ENCODE data around the gene CPE.
"Not testable (repeated sequence)": the region's sequence is repeated elsewhere in the genome, so short reads cannot be mapped to it uniquely, and the experiment has no call there.

The CPE gene

DNA sequence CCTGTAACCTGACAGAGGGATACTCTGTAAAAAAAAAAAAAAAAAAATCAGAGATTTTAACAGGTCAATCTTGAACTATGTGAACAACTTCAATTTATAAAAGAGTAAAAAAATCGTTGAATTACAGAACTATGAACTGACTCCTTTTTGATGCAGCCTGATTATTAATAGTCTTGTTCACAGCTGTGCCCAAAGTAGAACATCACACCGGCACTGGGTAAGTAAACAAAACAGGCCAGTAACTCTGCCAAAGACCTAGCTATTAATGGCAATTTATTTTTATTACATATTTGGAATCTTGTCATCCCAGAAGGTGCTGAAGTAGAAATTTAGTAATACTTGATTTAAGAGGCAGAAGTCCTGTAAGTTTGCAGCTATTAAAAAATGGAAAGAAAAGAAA is 31.4 kb downstream of the CPE start:
- no peak for DNase-seq

DNA sequence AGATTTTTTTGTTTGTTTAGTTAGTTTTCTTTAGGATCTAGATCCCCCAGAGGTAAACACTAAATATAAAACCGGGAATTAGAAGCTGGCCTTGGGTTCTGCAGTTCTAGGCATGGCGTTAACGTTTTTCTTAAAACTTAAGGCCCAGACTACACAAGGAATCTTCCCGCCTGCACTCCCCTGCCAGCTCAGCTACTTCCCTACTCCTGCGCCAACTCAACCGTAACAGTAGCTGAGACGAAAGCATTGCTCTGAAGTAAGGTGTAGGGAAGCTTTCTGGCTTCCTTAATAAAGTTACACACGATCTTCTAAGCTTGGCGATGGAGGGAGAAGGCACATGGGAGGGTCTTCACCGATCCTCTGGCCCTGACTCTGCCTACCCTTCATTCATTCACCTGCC is 37.1 kb downstream of the CPE start:
- no peak for DNase-seq

DNA sequence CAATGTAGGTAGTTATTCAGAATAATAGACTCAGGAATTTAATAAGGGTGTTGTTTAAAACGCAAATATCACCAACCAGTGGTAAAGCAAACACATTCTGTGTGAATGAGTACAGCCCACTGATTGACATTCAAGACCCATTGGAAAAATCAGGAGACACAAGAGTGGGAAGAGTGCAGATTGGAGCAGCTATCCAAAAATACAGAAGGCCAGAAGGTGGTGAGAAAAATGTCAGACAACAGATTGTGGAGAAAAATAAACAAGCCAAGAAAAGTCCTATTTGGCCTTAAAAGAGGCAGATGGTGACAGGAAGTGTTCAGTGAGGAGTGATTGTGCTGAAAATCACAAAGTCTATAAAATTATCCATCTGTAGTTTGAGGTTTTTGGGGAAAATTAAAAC is 39.3 kb downstream of the CPE start:
- DNase-seq, result no peak

DNA sequence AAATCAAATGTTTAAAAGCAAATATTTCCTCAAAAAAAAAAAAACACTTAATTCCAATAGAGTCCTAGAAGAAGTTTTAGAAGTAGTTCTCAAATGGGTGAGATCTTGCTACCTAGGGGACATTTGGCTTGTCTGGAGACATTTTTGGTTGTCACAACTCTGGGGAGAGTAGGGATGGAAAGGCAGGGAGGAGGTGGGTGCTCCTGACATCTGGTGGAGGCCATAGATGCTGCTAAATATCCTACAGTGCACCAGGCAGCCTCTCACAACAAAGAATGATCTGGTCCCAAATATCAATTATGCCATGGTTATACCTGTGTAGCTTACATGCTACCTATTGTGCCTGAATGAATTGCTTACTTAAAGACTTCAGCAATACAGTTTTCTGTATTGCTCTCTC is 46.8 kb downstream of the CPE start:
- DNase-seq, result no peak

DNA sequence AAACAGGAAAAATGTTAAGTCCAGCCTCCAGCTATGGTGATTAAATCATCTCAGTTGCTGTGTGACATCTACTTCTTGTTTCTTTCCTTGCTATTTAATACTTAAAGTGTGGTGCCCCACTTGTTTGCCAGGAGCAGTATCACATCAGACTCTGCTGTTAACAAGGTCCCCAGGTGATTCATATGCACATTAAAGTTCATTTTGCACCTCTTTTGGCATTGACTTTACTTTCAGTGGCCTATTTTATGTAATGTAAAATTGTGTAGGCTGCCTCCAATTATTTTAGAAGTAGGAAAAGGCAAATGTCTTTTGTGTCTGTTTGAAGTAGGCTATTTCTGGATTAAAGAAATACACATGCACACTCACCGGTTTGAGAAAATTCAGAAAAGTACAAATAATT is 47.5 kb downstream of the CPE start:
- no peak for DNase-seq

DNA sequence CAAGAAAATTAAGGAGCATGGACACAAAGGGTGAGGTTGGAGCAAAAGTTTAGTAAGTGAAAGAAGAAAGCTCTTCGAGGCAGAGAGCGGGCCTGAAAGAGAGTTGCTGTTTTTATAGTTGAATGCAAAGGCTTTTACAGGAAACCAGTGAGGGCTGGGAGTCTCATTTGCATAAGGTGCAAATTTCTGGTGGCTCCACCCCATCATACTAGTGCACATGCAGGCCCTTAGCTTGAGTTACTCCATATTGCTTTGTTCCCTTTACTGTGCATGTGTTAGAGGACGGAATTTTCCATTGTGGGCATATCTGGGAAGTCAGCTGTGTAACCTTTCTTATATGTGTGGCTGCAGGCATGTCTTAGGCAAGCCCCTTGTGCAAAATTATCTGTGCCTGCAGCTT is 48.0 kb downstream of the CPE start:
- no peak for DNase-seq

DNA sequence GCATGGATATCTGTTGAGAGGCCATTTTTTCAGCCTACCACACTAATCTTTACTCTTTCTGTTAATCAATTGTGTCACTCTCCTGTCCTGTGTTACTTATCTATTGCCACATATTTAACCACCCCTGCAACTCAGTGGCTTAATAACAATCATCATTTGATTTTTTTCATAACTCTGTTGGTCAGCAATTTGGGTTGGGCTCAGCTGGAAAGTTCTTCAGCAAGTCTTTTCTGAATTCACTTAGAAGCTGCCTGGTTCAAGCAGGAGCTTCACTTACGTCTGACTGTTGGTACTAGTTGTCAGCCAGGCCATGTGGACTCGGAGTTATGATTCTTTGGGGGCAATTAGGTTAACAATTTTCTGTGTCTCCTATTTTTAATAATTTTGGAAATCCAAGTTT is 50.1 kb downstream of the CPE start:
- no peak for DNase-seq

DNA sequence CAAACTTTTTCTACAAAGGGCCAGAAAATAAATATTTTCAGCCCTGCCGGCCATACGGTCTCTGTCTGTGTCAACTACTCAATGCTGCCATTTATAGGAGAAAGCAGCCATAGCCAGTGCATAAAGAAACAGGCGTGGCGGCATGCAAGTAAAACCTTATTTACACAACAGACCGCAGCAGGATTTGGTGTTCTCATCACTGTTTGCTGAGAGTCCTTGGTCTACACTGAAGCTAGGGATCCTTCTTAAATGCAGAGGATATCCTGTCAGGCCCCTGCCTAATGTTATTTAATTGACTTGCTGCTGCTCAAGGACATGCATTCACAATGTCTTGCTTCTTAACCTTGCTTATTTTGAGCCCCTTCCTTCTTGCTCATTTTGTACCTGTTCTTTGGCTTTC is 54.7 kb downstream of the CPE start:
- DNase-seq, result no peak

DNA sequence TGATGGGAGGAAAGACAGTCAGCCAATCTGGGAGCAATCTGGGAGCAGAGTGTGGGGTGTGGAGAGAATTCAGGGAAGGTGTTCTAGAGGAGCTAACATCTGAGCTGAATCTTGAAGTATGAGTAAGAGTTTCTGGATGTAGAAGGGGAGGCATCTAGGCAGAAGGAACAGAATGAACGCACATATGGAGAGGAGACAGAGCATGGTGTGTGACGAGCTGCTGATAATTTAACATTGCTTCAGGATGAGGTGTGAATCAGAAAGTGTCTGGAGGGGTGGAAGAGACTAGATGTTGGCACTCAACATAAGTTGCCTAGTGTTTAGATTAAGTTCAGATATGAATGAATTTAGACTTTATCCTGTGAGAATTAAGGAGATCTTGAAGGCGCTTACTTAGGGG is 58.9 kb downstream of the CPE start:
- DNase-seq, result no peak

DNA sequence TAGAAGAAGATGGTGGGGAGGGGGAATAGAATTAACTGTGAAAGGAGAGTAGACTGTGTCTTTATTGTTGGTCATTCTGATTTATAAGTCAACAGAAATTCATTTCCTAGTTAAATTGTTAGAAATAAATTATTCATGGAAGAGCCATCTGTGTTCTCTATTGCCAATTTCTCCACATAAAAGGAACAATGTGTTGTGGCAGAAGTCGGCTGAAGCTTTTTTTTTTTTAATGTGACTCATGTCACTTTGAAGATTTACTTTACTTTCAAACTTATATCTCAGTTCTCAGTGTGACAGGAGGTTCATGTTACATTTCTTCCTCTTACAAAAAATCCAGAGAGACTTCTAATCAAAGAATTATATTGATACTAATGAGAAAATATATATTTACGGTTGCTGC is 60.5 kb downstream of the CPE start:
- no peak for DNase-seq

DNA sequence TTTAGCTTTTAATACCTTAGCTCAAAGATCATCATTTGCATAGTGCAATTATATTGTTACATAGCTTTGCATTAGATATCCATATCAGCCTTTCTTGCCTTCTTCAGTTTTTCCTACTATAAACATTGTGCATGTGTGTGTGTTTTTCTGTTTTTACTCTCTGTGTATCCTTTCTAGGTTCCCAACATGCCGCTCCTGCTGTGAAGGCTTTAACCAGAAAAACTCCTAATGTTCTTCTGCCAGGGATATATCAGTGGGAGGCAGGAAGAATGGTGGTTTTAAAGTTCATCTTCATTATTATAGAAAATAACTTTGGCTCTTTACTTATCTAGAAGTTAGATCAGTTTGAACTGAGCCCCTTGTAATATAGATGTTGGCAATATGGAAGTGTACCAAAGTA is 61.2 kb downstream of the CPE start:
- no peak for DNase-seq

DNA sequence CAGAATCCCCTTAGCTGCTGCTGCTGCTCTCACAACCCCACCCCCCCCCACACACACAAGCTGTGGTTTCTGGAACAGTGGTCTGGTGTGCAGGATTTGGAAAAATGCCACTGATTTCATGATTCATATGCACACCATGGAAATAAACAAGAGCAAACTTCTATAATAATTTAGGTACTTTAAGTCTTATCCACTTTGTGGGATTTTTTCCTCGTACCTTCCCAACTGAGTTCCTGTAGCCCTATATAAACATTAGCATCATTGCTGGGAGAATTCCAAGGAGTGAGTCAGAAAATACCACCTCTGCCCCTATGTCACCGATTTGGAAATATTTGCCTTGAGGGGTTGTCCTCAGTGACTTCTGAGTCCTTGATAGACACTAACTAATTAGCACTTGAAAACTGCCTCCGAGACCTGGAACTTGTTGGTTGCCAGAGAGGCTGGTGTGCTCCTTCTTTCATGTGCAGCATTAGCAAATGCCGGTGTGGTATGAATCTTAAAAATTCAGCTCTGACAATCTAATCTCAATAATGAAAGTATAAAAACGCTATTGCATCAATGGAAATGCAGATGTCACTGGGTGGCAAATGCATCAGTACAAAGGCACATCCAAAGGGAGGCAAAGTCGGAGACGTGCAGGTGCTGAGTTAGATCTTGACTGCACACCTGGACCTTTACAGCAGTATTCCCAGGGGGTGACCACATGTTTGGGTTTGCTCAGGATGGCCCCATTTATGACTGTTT is 61.8 kb downstream of the CPE start:
- DNase-seq, result no peak

DNA sequence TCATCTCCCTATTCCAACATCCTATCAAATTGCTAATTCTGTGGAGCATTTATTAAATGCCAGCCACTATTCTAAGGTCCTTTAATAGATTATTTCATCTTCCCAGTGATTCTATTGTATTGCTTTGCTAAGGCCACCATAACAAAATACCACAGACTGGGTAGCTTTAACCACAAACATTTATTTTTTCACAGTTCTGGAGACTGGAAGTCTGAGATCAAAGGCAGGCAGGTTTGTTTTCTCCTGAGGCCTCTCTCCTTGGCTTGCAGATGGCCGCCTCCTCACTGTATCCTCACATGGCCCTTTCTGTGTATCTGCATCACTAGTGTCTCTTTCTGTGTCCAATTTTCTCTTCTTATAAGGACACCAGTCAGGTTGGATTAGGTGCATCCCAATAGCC is 64.5 kb downstream of the CPE start:
- no peak for DNase-seq

DNA sequence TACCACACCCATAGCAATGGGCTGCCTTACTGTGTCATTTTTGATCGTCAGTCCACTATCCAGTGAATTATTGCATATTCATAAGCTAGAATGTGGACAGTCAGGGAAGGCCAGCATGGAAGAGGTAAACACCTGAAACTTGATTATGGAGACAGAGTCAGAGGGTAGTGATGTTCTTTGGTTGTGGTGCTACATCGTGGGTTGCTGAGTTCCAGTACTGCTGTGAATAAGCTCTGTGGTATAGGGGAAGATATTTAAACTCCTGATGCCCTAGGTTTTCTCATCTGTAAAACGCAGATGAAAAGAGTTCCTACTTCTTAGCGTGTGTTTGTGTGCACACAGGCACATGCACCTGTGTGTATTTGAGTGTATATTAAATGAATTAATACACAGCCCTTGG is 69.9 kb downstream of the CPE start:
- no peak for DNase-seq

DNA sequence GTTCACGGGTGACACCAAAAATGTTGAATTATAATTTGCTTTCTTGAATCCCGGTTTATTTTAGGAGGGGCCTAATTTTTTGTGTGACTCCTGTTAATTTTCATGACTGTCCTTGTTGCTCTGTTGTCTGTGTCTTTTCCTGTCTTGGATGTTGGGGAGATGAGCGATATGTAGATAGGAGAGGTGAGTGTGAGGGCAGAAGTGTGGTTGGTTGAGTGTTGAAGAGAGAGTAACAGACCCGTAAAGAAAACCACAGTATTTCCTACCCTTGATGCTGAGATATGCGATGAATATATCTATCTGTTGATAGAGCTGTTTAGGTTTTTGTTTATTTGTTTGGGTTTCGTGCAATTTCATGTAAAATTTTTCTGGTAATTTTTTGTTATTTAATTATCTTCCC is 70.5 kb downstream of the CPE start:
- no peak for DNase-seq

DNA sequence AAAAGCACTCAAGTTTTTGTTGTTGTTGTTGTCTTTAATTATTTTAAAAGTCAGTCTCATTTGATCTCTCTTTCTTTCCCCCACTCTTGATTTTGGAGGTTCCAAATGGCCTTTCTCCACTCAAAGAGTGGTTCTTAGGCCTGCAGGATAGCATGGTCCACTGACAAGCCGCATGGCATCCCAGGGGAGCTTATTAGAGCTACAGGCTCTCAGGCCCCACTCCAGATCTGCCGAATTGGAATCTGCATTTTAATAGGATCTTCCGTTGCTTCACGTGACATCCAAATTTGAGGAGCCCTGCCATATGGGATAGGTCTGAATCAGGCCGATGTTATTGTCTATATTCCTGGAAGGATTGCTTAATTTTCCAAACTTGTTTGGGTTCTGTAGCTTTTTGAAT is 72.1 kb downstream of the CPE start:
- DNase-seq, result no peak

DNA sequence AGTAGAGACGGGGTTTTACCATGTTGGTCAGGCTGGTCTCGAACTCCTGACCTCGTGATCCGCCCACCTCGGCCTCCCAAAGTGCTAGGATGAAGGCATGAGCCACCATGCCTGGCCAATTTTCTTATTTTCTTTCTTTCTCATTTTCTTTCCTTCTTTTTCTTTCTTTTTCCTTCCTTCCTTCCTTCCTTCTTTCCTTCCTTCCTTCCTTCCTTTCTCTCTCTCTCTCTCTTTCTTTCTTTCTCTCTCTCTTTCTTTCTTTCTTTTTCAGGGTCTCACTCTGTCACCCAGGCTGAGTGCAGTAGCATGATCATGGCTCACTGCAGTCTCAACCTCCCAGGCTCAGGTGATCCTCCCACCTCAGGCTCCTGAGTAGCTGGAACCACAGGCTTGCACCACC is 74.3 kb downstream of the CPE start:
- not testable (repeated sequence) for DNase-seq

DNA sequence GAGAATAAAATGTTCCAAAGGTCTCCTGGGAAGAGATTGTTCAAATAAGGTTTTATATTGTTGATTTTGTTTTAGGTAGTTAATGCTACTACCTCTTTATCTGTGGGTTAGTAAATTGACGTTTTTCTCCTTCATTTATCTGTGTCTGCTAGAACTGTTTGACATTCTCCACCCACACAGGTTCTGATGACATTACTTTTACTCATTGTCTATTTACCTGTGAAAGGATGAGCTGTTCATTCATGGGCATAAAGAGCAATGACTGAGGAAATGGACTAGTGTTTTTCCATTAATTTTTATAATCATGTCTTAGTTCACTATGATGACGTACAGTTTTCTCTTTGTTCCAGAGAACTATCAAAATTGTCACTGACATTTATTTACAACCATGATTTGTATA is 75.6 kb downstream of the CPE start:
- no peak for DNase-seq

DNA sequence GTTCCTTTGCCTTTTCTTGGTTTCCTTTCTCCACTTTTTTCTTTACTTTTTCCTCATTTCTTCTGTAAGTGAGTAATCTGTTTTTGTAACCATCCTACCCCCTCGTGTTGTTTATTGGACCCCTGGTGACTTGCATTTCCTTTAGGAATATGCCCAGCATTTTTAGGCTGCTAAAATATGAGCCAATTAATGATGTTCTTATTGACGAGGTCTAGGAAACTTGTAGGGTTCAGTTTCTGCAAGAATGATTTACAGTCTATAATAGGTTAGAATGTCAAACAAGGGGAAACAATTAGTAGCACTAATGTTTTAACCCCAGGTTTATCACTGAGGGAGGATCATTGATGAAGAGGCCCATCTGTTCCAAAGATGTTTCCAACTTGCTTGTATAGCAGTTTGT is 79.0 kb downstream of the CPE start:
- DNase-seq, result no peak

DNA sequence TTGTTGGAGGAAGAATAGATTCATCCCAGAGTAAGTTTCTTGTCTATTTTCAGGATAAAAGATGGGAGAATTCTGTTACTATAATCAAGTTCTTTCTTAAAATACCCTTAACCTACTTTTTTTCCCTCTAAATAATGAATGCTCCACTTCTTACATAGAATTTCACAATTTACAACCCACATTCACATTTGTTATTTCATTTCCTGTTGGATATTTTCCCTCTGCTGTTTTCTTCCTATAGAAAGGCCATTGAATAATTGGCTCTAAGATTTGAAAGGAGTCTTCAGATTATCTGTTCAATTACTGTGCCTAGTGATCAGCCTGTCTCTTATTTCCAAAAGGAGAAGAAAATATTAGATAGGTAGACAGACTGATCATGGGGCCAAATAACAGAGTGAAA is 79.7 kb downstream of the CPE start:
- no peak for DNase-seq

DNA sequence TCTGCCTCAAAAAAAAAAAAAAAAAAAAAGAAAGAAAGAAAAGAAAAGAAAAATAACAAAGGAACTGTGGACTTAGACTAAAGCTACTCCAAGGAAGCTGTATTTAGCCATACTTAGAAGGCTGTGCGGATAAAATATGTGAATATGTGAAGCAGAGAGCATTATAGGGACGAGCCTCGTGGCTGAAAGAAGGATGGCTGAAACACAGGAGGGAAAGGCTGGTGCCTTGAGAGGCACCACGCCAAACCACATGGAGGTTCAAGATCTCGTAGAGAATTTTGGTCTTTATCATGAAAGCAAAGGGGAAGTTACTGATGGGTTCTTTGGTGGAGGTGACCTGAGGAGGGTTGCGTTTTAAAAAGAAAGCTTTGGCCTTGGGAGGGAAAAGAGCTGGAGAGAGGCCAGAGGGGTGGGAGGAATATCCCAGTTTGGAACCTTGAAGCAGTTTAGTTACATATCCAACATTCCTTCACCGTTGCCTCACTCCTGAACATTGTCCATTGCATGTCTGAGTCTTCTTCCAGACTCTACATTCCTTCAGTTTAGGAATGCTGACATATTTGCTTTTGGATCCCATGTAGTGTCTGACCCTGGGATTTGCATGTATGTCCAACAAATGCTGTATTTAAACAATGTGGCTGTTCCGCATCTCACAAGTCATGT is 82.5 kb downstream of the CPE start:
- no peak for DNase-seq

DNA sequence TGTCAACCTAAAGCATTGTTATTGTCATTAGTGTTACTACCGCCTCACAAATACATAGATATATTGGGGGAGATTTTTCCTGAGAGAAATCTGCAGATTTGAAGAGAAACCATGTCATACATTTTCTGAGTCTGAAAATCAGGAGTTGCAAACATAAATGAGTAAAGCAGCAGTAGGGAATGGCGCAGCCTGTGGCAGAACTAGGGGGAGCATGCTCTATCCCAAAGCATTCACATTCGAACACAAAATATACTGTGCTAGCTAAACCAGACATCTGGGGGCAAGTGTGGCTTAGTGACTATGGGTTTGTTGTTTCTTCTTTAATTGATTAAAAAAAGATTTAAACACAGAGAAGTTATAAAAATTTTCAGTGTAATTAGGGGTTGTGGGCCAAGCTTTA is 83.2 kb downstream of the CPE start:
- DNase-seq, result no peak

DNA sequence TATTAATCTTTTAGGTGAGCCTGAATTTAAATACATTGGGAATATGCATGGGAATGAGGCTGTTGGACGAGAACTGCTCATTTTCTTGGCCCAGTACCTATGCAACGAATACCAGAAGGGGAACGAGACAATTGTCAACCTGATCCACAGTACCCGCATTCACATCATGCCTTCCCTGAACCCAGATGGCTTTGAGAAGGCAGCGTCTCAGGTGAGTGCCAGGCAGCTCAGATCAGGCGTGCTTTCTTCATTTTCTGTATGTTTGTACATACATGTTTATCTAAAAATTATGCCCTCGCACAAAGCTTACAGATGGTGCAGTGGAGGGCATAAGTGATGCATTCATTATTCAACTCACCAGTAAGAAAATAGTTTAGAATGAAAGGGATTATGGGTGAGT is 85.6 kb downstream of the CPE start:
- no peak for DNase-seq

DNA sequence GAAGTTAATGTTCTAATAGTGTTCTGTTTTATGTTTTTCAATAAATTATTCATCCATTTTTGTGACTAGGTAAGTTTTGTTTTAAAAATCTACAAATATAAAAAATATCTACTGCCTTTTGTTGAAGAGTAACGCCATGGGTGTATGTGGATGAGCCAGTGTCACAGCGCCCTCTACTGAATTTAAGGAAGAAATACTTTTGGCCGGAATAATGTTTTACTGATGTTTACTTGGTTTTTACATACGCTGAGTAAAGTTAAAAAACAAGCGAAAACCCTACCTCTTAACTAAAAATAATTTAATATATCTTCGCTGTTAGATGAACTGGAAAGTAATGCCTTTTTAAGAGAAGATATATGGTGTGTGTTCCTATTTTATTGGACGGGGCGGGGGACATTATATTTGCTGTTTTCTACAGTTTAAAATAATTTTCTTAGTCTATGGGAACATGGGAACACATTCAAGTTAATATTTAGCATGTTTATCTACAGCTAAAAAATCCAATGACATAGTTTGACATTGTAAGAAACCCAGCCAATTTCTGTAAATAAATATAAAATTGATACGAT is 86.1 kb downstream of the CPE start:
- DNase-seq, result peak; percentile 70 to 71

DNA sequence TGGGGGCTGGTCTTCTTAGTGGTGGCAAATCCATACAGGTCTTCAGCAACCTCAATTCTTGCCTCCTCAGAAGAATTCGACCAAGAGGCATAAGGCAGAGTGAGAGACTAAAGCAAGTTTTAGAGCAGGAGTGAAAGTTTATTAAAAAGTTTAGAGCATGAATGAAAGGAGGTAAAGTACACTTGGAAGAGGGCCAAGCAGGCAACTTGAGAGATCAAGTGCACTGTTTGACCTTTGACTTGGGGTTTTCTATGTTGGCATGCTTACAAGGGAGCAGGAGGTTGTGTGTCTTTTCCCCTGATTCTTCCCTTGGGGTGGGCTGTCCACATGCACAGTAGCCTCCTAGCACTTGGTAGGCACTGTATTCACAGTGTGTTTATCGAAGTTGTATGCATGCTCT is 91.2 kb downstream of the CPE start:
- no peak for DNase-seq

Data from AML-193 (cell line).